Hepatocyte (in vitro differentiated cells): ENCODE results near the gene POU2F2. TPM values are rescaled to one million over a fixed set of nuclear protein-coding genes. Genes with fewer than 3 reads are reported as not detected.

Experiments
- DNase-seq: peaks from one replicate; pipeline ENCODE4 v3.0.0-alpha.2; 2016; ENCODE audit warnings: low spot score
- H2AFZ ChIP-seq: fragments of 200-600 bp; sonication (generic); 2 replicates; pipeline ENCODE4 v1.6.0; 2016; ENCODE audit warnings: antibody characterized with exemption, mild to moderate bottlenecking
- H3K27ac ChIP-seq: fragments of 200-600 bp; sonication (generic); 2 replicates; pipeline ENCODE4 v1.5.1; 2016; ENCODE audit warnings: mild to moderate bottlenecking
- H3K27me3 ChIP-seq: fragments of 200-600 bp; sonication (generic); 2 replicates; pipeline ENCODE4 v1.6.1; 2016
- H3K36me3 ChIP-seq: fragments of 200-600 bp; sonication (generic); replicated peaks from 2 replicates; pipeline ENCODE4 v1.5.1; 2016; ENCODE audit warnings: low read depth; ENCODE audit not compliant: insufficient read depth
- H3K4me1 ChIP-seq: fragments of 200-600 bp; sonication (generic); 2 replicates; pipeline ENCODE4 v1.5.1; 2016; ENCODE audit warnings: mild to moderate bottlenecking, moderate library complexity; ENCODE audit not compliant: insufficient read depth
- H3K4me2 ChIP-seq: fragments of 200-600 bp; sonication (generic); 2 replicates; pipeline ENCODE4 v1.6.0; 2016
- H3K4me3 ChIP-seq: fragments of 200-600 bp; sonication (generic); 2 replicates; pipeline ENCODE4 v1.5.1; 2016; ENCODE audit warnings: mild to moderate bottlenecking
- H3K79me2 ChIP-seq: fragments of 200-600 bp; sonication (generic); 2 replicates; pipeline ENCODE4 v1.6.0; 2017; ENCODE audit warnings: mild to moderate bottlenecking
- H3K9me2 ChIP-seq: fragments of 200-600 bp; sonication (generic); replicated peaks from 2 replicates; pipeline ENCODE4 v1.6.0; 2017; ENCODE audit warnings: mild to moderate bottlenecking; ENCODE audit not compliant: insufficient read depth
- H3K9me3 ChIP-seq: fragments of 200-600 bp; sonication (generic); 2 replicates; pipeline ENCODE4 v1.5.1; 2016; ENCODE audit warnings: low read depth, mild to moderate bottlenecking
- H4K20me1 ChIP-seq: fragments of 200-600 bp; sonication (generic); 2 replicates; pipeline ENCODE4 v1.6.0; 2016; ENCODE audit warnings: mild to moderate bottlenecking; ENCODE audit not compliant: insufficient read depth, poor library complexity, severe bottlenecking
- CTCF ChIP-seq: fragments of 200-600 bp; sonication (generic); IDR thresholded peaks from 2 replicates; pipeline ENCODE4 v1.5.1; 2016; ENCODE audit warnings: antibody characterized with exemption, mild to moderate bottlenecking; ENCODE audit not compliant: poor library complexity
- EZH2 ChIP-seq: fragments of 200-600 bp; sonication (generic); IDR thresholded peaks from 2 replicates; pipeline ENCODE4 v1.6.1; 2016; ENCODE audit warnings: antibody characterized with exemption, mild to moderate bottlenecking, borderline replicate concordance
- EZH2phosphoT487 ChIP-seq: fragments of 200-600 bp; sonication (generic); IDR thresholded peaks from one replicate; pipeline ENCODE4 v1.6.1; 2018; ENCODE audit warnings: antibody characterized with exemption, mild to moderate bottlenecking, low read depth, moderate library complexity; ENCODE audit not compliant: unreplicated experiment, severe bottlenecking
- WGBS: methylation state at CpG from one replicate; pipeline ENCODE4 v1.1.6; 2016; ENCODE audit warnings: low lambda C conversion rate; ENCODE audit errors: missing lambda C conversion rate; 5-methylcytosine and 5-hydroxymethylcytosine counted together
- polyA plus RNA-seq: library from polyadenylated mRNA; unstranded; fragments of >200 nt; fragmentation: Nextera tagmentation; extraction: Ambion mirVana; gene quantifications from 2 replicates; pipeline ENCODE4 v1.2.1, GENCODE V29; 2016
- total RNA-seq: library from RNA; depleted of rRNA; stranded (reverse); fragments of >200 nt; gene quantifications from 2 replicates; pipeline ENCODE4 v1.2.3, GENCODE V29; 2014

Gene POU2F2
- total and polyA plus RNA-seq, 2 experiments from 2014 or later, result 0.15 TPM; not detected in 1

- H4K20me1 ChIP-seq, result no peaks in the 10 kb centered on the region
- H3K27ac ChIP-seq, result no peak overlapping the region
- H3K36me3 ChIP-seq, result no peaks in the 10 kb centered on the region
- H3K9me3 ChIP-seq, result no peaks in the 10 kb centered on the region
- WGBS, result 87% methylated on average over 3 of the region's 3 CpGs
- TF ChIP-seq CTCF, result no peak
- TF ChIP-seq EZH2phosphoT487, result no peak
- TF ChIP-seq EZH2, result no peak
- H3K4me2 ChIP-seq, result no peak overlapping the region
- H3K79me2 ChIP-seq, result no peaks in the 10 kb centered on the region
- DNase-seq, result no peak
- H3K9me2 ChIP-seq, result no peaks in the 10 kb centered on the region
- no peak overlapping the region for H3K4me3 ChIP-seq
- H2AFZ ChIP-seq, result no peak overlapping the region
- H3K27me3 ChIP-seq, result no peaks in the 10 kb centered on the region
- H3K4me1 ChIP-seq, result peaks cover 6% of the 10 kb centered on the region
These were observed 20.4 kb downstream of the POU2F2 start for GRCh38 chr19:42111811-42112210.

GRCh38 chr19:42111384-42111783, 20.9 kb downstream of the POU2F2 start:
- Histone ChIP-seq H2AFZ (no peak overlapping the region), H4K20me1 (no peaks in the 10 kb centered on the region), H3K4me3 (no peak overlapping the region), H3K9me3 (no peaks in the 10 kb centered on the region), H3K36me3 (no peaks in the 10 kb centered on the region), H3K4me2 (no peak overlapping the region), H3K27me3 (no peaks in the 10 kb centered on the region), H3K4me1 (peaks cover 6% of the 10 kb centered on the region), H3K27ac (no peak overlapping the region), H3K9me2 (no peaks in the 10 kb centered on the region), H3K79me2 (no peaks in the 10 kb centered on the region)
- 65% methylated on average over 1 of the region's 1 CpG for WGBS
- no peak for DNase-seq
- no peak for TF ChIP-seq CTCF
- TF ChIP-seq EZH2, result no peak
- TF ChIP-seq EZH2phosphoT487, result no peak

GRCh38 chr19:42110658-42111057, 21.6 kb downstream of the POU2F2 start:
- H3K36me3 ChIP-seq, result no peaks in the 10 kb centered on the region
- H4K20me1 ChIP-seq, result no peaks in the 10 kb centered on the region
- H3K27me3 ChIP-seq, result peaks cover 3% of the 10 kb centered on the region
- H3K4me3 ChIP-seq, result no peak overlapping the region
- no peak for TF ChIP-seq EZH2phosphoT487
- no peak for TF ChIP-seq CTCF
- no peak for TF ChIP-seq EZH2
- H3K9me3 ChIP-seq, result no peaks in the 10 kb centered on the region
- peaks cover 6% of the 10 kb centered on the region for H3K4me1 ChIP-seq
- H3K9me2 ChIP-seq, result no peaks in the 10 kb centered on the region
- 83% methylated on average over 1 of the region's 1 CpG for WGBS
- no peaks in the 10 kb centered on the region for H3K79me2 ChIP-seq
- DNase-seq, result no peak
- no peak overlapping the region for H3K27ac ChIP-seq
- no peak overlapping the region for H2AFZ ChIP-seq
- no peak overlapping the region for H3K4me2 ChIP-seq

GRCh38 chr19:42109896-42110295, 22.4 kb downstream of the POU2F2 start:
- Histone ChIP-seq H3K27ac (no peak overlapping the region), H3K79me2 (no peaks in the 10 kb centered on the region), H3K4me2 (no peak overlapping the region), H3K4me1 (peaks cover 6% of the 10 kb centered on the region), H3K36me3 (no peaks in the 10 kb centered on the region), H2AFZ (no peak overlapping the region), H4K20me1 (no peaks in the 10 kb centered on the region), H3K27me3 (peaks cover 11% of the 10 kb centered on the region), H3K9me3 (no peaks in the 10 kb centered on the region), H3K9me2 (no peaks in the 10 kb centered on the region), H3K4me3 (no peak overlapping the region)
- TF ChIP-seq CTCF (no peak), EZH2 (no peak), EZH2phosphoT487 (no peak)
- DNase-seq, result no peak
- WGBS, result 92% methylated on average over 3 of the region's 3 CpGs
